C1 segment of cervical spinal cord (tissue), 14 donors: ENCODE data around the gene LRRIQ1.
"Not testable (repeated sequence)": the region's sequence is repeated elsewhere in the genome, so short reads cannot be mapped to it uniquely, and the experiment has no call there.

Experiments
- DNase-seq, 14 donors: peaks; one replicate each; lab custom pipeline; 2025; lab: John Stamatoyannopoulos, UW

Gene LRRIQ1

GRCh38 chr12:85183855-85184254 lies 147.7 kb downstream of the LRRIQ1 start:
- DNase-seq: no peak

- no peak for DNase-seq
Observed at GRCh38 chr12:85186236-85186635, 150.1 kb downstream of the LRRIQ1 start.

- no peak for DNase-seq
Observed at GRCh38 chr12:85188619-85189018, 152.5 kb downstream of the LRRIQ1 start.

GRCh38 chr12:85190728-85191127 lies 154.6 kb downstream of the LRRIQ1 start:
- DNase-seq: no peak

- DNase-seq: not testable (repeated sequence)
Observed at GRCh38 chr12:85203809-85204208, 167.7 kb downstream of the LRRIQ1 start.

- DNase-seq: no peak
Observed at GRCh38 chr12:85206543-85206942, 170.4 kb downstream of the LRRIQ1 start.

- not testable (repeated sequence) for DNase-seq
Observed at GRCh38 chr12:85224339-85224738, 188.2 kb downstream of the LRRIQ1 start.

- no peak for DNase-seq
Observed at GRCh38 chr12:85225501-85225900, 189.3 kb downstream of the LRRIQ1 start.

- DNase-seq: no peak
Observed at GRCh38 chr12:85237327-85237726, 201.2 kb downstream of the LRRIQ1 start.

- no peak for DNase-seq
Observed at GRCh38 chr12:85244561-85244960, 208.4 kb downstream of the LRRIQ1 start.

- no peak for DNase-seq
Observed at GRCh38 chr12:85253853-85254252, 217.7 kb downstream of the LRRIQ1 start.

GRCh38 chr12:85257671-85258070 lies 221.5 kb downstream of the LRRIQ1 start:
- DNase-seq: no peak

GRCh38 chr12:85260447-85260846 lies 224.3 kb downstream of the LRRIQ1 start:
- DNase-seq: no peak

GRCh38 chr12:85260896-85261295 lies 224.7 kb downstream of the LRRIQ1 start:
- no peak for DNase-seq

GRCh38 chr12:85266356-85266755 lies 230.2 kb downstream of the LRRIQ1 start:
- DNase-seq: no peak

- DNase-seq: no peak
Observed at GRCh38 chr12:85273381-85274314, 237.5 kb downstream of the LRRIQ1 start.

GRCh38 chr12:85274315-85274651 lies 238.1 kb downstream of the LRRIQ1 start:
- no peak for DNase-seq

GRCh38 chr12:85275374-85275773 lies 239.2 kb downstream of the LRRIQ1 start:
- no peak for DNase-seq

GRCh38 chr12:85277191-85277590 lies 241.0 kb downstream of the LRRIQ1 start:
- DNase-seq: no peak

GRCh38 chr12:85277900-85278597 lies 241.9 kb downstream of the LRRIQ1 start:
- no peak for DNase-seq

- no peak for DNase-seq
Observed at GRCh38 chr12:85278598-85279448, 242.7 kb downstream of the LRRIQ1 start.
